ENCODE measurements around the gene CARD14.
"Not testable (repeated sequence)": the region's sequence is repeated elsewhere in the genome, so short reads cannot be mapped to it uniquely, and the experiment has no call there.

The CARD14 gene

DNA sequence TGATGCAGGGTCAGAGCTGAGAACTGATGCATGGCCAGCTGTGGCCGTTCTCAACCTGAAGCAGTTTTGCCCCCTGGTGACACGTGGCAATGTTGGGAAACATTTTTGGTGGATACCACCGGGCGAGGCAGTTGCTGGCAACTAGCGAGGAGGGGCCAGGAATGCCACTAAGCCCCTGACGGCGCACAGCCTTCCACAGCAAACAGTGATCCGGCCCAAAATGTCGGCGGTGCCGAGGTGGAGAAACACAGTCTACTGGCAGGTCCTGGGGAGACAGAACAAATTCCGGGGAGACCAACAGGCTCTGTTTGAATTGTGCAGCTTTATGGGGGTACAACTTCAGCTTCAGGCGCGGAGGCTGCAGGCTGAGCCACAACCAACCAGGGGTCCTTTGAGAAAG, 58.6 kb downstream of the CARD14 start:
- no peak for DNase-seq

DNA sequence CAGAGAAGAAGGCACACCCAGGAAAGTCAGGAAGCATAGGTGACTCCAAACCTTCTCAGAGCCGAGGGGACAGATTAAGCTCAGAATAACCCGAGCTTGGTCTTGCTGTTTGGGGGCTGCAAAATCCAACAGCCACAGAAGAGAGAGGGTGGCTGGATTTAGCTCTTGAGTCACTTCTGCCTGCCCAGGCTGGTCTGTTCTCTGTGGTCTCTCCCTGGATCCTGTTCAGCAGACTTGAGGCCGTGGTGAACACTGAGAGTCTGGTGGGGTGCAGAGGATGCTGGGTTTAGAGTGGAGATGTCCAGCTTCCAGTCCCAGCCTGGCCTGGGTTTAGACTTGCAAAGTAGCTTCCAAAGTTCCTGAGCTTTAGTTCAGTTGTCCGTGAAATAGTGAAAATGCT, 59.2 kb downstream of the CARD14 start:
- DNase-seq, result no peak

DNA sequence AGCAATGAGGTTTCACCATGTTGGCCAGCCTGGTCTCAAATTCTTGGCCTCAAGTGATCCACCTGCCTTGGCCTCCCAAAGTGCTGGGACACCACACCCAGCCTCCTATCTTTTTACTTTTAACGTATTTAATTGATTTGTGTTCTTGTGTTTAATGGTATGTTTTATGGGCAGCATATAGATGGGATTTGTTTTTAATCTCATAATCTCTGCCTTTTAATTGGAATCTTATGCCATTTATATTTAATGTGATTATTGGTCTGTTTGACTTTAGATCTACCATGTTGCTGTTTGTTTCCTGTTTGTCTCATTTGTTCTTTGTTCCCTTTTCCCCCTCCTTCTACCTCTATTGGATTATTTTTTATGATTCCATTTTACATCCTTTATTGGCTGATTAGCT, 62.6 kb downstream of the CARD14 start:
- no peak for DNase-seq

- no peak for DNase-seq
Observed at GRCh38 chr17:80233202-80233601, 63.4 kb downstream of the CARD14 start.

DNA sequence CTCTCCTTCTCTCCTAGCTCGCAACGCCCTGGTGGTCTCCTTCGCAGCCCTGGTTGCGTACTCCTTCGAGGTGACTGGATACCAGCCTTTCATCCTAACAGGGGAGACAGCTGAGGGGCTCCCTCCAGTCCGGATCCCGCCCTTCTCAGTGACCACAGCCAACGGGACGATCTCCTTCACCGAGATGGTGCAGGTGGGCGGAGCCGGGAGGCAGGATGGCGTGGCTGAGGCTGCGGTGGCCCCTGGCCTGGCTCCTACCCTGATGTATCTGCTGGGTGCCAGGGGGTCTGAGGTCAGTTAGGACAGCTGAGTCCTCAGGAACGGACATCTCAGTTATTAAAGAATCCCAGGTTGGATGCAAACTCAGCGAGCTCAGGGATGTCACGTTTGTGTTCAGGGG, 67.1 kb downstream of the CARD14 start:
- DNase-seq, result no peak

DNA sequence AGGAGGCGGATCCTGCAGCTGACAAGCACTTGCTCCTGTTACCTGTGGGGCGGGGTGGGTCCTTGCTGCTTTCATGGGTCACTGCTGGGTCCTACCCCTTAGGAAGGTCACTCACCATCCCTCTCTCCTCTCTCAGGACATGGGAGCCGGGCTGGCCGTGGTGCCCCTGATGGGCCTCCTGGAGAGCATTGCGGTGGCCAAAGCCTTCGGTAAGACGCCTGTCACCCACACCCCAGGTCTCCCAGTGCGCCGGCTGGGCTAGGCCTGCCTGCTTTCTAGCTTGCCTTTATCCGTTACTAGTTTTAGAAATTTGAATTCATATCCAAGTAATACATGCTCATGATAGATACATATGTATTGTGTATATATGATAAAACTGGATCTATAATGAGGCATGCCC, 67.6 kb downstream of the CARD14 start:
- DNase-seq, result no peak

DNA sequence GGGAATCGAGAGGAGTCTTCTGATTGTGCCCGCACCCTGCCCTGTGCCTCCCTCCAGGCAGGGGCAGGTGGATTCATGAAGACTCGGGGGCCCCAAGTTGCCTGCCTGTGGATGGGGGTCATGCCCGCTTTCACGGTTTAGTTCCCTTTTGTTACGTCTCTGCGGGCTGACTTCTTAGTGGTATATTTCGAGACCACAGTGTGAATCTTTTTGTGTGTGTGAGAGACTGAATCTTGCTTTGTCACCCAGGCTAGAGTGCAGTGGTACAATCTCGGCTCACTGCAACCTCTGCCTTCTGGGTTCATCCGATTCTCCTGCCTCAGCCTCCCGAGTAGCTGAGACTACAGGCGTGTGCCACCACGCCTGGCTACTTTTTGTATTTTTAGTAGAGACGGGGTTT, 72.7 kb downstream of the CARD14 start:
- DNase-seq, result no peak

DNA sequence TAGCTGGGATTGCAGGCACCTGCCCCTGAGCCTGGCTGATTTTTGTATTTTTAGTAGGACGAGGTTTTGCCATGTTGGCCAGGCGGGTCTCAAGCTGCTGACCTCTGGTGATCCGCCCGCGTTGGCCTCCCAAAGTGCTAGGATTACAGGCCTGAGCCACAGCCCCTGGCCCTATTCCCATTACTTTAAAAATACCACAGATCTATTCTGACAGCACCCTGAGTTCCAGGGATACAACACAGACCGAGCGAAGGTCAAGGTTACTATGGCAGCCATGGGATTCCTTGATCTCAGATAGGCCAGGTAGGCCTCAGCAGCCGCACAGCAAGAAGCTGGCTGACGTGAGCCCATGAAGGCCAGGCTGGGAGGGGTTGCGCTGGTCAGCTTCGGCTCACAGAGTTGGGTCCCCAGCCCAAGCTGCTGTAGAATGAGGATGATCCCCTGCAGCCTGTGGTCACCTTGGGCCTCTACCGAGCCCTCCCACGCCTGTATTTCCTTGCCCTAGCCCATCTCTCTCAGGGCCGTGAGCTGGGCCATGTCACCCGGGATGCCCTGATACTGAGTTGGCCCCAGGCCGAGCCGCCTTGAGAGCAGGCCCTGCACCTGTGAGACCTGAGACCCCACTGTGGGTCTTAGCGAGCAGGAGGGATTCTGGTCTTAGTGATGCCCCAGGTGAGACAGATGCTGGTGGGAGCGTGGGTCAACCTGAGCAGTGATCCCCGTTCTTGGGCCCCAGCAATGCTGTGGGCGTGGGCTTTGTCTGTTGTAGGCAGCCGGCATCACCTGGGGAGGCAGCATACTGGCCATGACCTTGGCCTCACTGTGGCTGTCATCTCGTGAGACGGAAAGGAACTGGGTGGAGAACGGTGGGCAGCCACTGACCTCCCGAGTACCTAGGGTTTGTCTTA, 74.0 kb downstream of the CARD14 start:
- DNase-seq, result no peak

- DNase-seq, result not testable (repeated sequence)
Observed at GRCh38 chr17:80244448-80244847, 74.6 kb downstream of the CARD14 start.

- DNase-seq, result no peak
Observed at GRCh38 chr17:80244871-80245509, 75.2 kb downstream of the CARD14 start.

GRCh38 chr17:80245566-80246265, 75.9 kb downstream of the CARD14 start:
- DNase-seq, result no peak

DNA sequence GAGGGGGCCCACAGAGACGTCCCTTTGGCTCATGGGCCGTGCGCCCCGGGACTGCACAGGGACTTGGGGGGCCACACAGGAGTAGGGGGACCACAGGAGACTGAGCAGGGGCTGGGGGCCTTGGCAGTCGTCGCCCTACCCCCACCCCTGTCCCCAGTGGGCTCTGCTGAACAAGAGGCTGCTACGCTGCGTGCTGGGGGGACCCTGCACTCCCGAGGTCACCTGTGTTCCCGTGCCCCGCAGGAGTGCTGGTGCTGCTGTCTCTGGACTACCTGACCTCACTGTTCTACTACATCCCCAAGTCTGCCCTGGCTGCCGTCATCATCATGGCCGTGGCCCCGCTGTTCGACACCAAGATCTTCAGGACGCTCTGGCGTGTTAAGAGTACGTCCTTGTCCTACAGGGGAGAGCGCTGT, 76.4 kb downstream of the CARD14 start:
- no peak for DNase-seq

DNA sequence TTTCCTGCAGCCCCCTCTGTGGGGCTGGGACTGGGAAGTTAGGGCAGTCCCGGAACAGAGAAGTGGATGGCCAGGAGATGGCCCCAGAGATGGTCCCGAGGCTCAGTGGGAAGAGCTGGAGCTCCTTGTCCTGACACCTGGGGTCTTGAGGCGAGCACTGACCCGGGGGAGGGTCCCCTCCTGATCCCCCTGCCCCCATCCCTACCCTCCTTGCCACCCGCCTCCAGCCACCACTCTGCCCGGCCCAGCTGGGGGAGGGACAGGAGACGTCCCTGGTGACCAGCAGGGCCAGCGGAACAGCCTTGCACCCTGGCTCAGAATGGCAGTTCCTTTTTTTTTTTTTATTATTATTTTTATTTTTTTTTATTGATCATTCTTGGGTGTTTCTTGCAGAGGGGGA, 76.9 kb downstream of the CARD14 start:
- DNase-seq, result no peak

DNA sequence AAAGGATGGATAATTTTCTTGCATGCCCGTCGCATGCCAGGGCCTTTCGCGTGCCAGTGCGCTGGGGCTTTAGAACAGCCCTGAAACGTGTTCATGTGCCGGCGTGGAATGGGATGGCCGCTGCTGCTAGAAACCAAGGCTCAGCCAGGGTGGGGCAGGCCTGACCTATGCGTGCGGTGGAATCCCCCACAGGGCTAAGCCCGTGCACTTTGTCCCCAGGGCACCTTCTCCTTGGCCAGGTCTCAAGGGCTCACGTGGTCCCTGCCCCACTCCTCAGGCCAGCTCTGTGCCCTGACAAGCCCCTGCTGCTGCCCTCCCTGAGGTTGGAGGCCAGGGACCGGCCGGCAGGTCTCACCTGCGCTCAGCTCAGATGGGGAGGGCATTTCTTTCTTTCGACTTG, 77.7 kb downstream of the CARD14 start:
- no peak for DNase-seq

GRCh38 chr17:80248001-80248893, 78.4 kb downstream of the CARD14 start:
- DNase-seq, result no peak

DNA sequence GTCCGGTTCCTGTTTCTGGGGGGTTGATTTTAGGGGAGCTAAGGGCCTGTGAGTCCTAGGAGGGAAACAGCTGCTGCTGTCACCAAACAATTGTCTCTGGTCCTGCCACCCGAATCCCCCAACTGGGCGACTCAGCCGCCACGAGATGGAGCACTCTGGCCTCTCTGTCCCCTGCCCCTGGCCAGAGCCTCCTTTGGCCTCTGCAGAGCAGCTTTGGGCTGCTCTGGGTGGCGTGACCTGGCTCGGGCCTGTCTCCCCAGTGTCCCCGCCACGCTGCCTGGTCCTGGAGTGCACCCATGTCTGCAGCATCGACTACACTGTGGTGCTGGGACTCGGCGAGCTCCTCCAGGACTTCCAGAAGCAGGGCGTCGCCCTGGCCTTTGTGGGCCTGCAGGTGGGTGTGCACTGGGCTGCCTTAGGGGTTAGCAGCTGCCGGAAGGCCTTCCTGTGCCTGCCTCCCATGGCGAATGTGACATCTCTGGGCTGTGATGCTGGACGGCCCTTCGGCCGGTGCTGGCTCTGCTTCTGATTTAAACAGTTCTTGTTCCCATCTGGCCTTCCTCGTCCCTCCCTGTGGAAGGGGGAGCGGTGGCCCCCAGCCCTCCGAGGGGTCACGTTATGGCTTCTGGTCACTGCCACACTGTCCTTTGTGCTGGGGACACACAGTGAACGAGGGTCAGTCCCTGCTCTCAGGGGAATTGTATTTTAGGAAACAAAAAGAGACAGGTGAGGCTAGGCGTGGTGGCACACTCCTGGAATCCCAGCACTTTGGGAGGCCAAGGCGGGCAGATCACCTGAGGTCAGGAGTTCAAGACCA, 79.3 kb downstream of the CARD14 start:
- no peak for DNase-seq

GRCh38 chr17:80251966-80252365, 82.1 kb downstream of the CARD14 start:
- no peak for DNase-seq

DNA sequence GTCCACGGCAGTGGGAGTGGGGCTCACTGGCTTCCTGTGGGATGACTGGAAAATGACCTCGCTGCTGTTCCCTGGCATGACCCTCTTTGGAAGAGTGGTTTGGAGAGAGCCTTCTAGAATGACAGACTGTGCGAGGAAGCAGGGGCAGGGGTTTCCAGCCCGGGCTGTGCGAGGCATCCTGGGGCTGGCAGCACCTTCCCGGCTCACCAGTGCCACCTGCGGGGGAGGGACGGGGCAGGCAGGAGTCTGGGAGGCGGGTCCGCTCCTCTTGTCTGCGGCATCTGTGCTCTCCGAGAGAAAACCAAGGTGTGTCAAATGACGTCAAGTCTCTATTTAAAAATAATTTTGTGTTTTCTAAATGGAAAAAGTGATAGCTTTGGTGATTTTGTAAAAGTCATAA, 83.0 kb downstream of the CARD14 start:
- peak; percentile 93 for DNase-seq

- no peak for DNase-seq
Observed at GRCh38 chr17:80253631-80254395, 84.0 kb downstream of the CARD14 start.

GRCh38 chr17:80254396-80255251, 84.8 kb downstream of the CARD14 start:
- DNase-seq, result peak; percentile 79
